ENCODE measurements around the gene XPO5.
"Not testable (repeated sequence)": the region's sequence is repeated elsewhere in the genome, so short reads cannot be mapped to it uniquely, and the experiment has no call there.

The XPO5 gene

GRCh38 chr6:43516367-43516696 is 59.5 kb downstream of the XPO5 start:
- FAIRE-seq = no peak

- FAIRE-seq = no peak
Measured at GRCh38 chr6:43515808-43516207, 60.0 kb downstream of the XPO5 start.

- FAIRE-seq = no peak
Measured at GRCh38 chr6:43511824-43512415, 63.9 kb downstream of the XPO5 start.

- FAIRE-seq = no peak
Measured at GRCh38 chr6:43510827-43511163, 65.0 kb downstream of the XPO5 start.

- FAIRE-seq = no peak
Measured at GRCh38 chr6:43509984-43510826, 65.6 kb downstream of the XPO5 start, which contains the start of gene LRRC73. Gene LRRC73 (minus strand): TSS chr6:43510346. CDS start chr6:43509785, 561 bp downstream.

- FAIRE-seq = no peak
Measured at GRCh38 chr6:43509142-43509983, 66.5 kb downstream of the XPO5 start.

- no peak for FAIRE-seq
Measured at GRCh38 chr6:43508481-43509141, 67.2 kb downstream of the XPO5 start.

- no peak for FAIRE-seq
Measured at GRCh38 chr6:43506667-43507471, 69.0 kb downstream of the XPO5 start.

- no peak for FAIRE-seq
Measured at GRCh38 chr6:43506171-43506570, 69.7 kb downstream of the XPO5 start.

GRCh38 chr6:43505718-43506117 is 70.1 kb downstream of the XPO5 start:
- no peak for FAIRE-seq

GRCh38 chr6:43504756-43505593 is 70.9 kb downstream of the XPO5 start:
- no peak for FAIRE-seq

GRCh38 chr6:43503443-43503842 is 72.4 kb downstream of the XPO5 start:
- no peak for FAIRE-seq

GRCh38 chr6:43502666-43503065 is 73.2 kb downstream of the XPO5 start:
- FAIRE-seq = no peak

- no peak for FAIRE-seq
Measured at GRCh38 chr6:43500921-43501320, 74.9 kb downstream of the XPO5 start.

GRCh38 chr6:43499028-43499815 is 76.6 kb downstream of the XPO5 start:
- no peak for FAIRE-seq

GRCh38 chr6:43498291-43498690 is 77.5 kb downstream of the XPO5 start:
- not testable (repeated sequence) for FAIRE-seq

- no peak for FAIRE-seq
Measured at GRCh38 chr6:43497689-43498088, 78.1 kb downstream of the XPO5 start.

GRCh38 chr6:43497129-43497396 is 78.8 kb downstream of the XPO5 start:
- FAIRE-seq = no peak

GRCh38 chr6:43496370-43497128 is 79.3 kb downstream of the XPO5 start:
- FAIRE-seq = no peak

- FAIRE-seq = no peak
Measured at GRCh38 chr6:43495409-43495941, 80.4 kb downstream of the XPO5 start.
